Measurements from ENCODE around the gene MEFV.
"Not testable (repeated sequence)": the region's sequence is repeated elsewhere in the genome, so short reads cannot be mapped to it uniquely, and the experiment has no call there.

GRCh38 chr16:3270718-3271117, 14.3 kb upstream of the MEFV start:
- not testable (repeated sequence) for TF ChIP-seq EZH2 (IDR thresholded peaks at IDR 0.05); POLR2AphosphoS5 (IDR thresholded peaks at IDR 0.05; ENCODE audit: borderline replicate concordance, low read depth, low read length)

Measured in SK-N-MC (cell line).